Right lobe of liver (tissue), 5 donors: ENCODE data around the gene VCX2. TPM values are rescaled to one million over a fixed set of nuclear protein-coding genes. Genes with fewer than 3 reads are reported as not detected.

Experiments
- microRNA counts: library from miRNA; unstranded; fragments of <30 nt; microRNA quantifications from one replicate; lab custom pipeline; 2016
- microRNA-seq, 2 donors: library from miRNA; unstranded; fragments of <30 nt; microRNA quantifications; one replicate each; pipeline ENCODE4, GENCODE V29; 2019 to 2020
- small RNA-seq, 2 experiments: library from RNA; depleted of rRNA; stranded (forward); fragments of <200 nt; gene quantifications; one replicate each; pipeline ENCODE3, GENCODE V24; 2016
- total RNA-seq, 6 experiments: library from RNA; depleted of rRNA in 2 of 6; stranded (reverse); fragments of >200 nt in 2 of 6; fragmentation: NEBNext Ultra II Directional in 3 of 6; extraction: Animal tissue kit (Norgen Biotek cat#: 25700) in 3 of 6; gene quantifications; one replicate each; pipeline versions ENCODE4 v1.1.0 to v1.2.4, GENCODE V29; 2016 to 2023
- donor health status: DM: no; HTN: no; CAD: no.
- donor health status: DM: no; HTN: no; CAD: no.
- donor health status: DM: no; HTN: yes; CAD: no.
- donor health status: DM: no; HTN: yes; CAD: no.

The VCX2 gene
- total RNA-seq, 6 experiments from 2014 or later = not detected

MicroRNAs encoded within 50 kb of the gene (microRNA counts, 767-probe panel; counts per million panel counts)
- 237 counts per million for microRNA hsa-miR-651 (lab: Ali Mortazavi, UCI)

Small RNA genes within 50 kb of the gene (microRNA-seq; reads per million reads assigned to microRNA genes)
- gene MIR651 = 21.3 to 29.8 reads per million in 2 donors

Small RNA genes within 50 kb of the gene (small RNA-seq; reads per million reads assigned to genes)
- gene MIR651 = 0.39 to 1.7 reads per million in 2 experiments

Other genes with a start within 250 kb of the VCX2 start
- 10 to 100 TPM; 14.4 to 48.7 (median 26.2) TPM for gene PNPLA4, start 243.9 kb downstream of the VCX2 start, total RNA-seq